Measurements from ENCODE around the gene SNX27.
"Not testable (repeated sequence)": the region's sequence is repeated elsewhere in the genome, so short reads cannot be mapped to it uniquely, and the experiment has no call there.

SNX27 gene

GRCh38 chr1:151618996-151619395, 7.1 kb downstream of the SNX27 start:
- H4K91ac ChIP-seq (ENCODE audit: low read depth, low read length, poor library complexity); H2AFZ ChIP-seq (ENCODE audit: low read length); H2AK5ac ChIP-seq (ENCODE audit: low read depth, low read length); H3K4me1 ChIP-seq (ENCODE audit: control insufficient read depth in 2 of 2, insufficient read depth in 1 of 2, low read depth in 1 of 2, low read length in 2 of 2); H4K8ac ChIP-seq (ENCODE audit: low read depth, low read length); H3K27ac ChIP-seq (replicated peaks; ENCODE audit: low read length); H3K23ac ChIP-seq (ENCODE audit: low read depth, low read length, poor library complexity); H3K4me2 ChIP-seq (ENCODE audit: insufficient read depth, low read length, poor library complexity, severe bottlenecking); H3K14ac ChIP-seq (ENCODE audit: low read length); H3K4me3 ChIP-seq (ENCODE audit: low read length in 2 of 2); H3K9ac ChIP-seq (ENCODE audit: low read depth, low read length, poor library complexity); H2BK12ac ChIP-seq (ENCODE audit: low read length); H2BK120ac ChIP-seq (ENCODE audit: low read depth, low read length); H2BK5ac ChIP-seq (ENCODE audit: low read length); H3K4ac ChIP-seq (ENCODE audit: low read length); H3K18ac ChIP-seq (ENCODE audit: low read length); H2BK15ac ChIP-seq (ENCODE audit: low read length); H3K9me3 ChIP-seq (replicated peaks in 1 of 2; ENCODE audit: control insufficient read depth in 2 of 2, insufficient read depth in 1 of 2, low read depth in 1 of 2, low read length in 2 of 2); H3K27me3 ChIP-seq (ENCODE audit: control insufficient read depth in 3 of 3, insufficient read depth in 3 of 3, low read depth in 1 of 3, low read length in 3 of 3); DNase-seq (ENCODE audit: low spot score); H3K79me1 ChIP-seq (ENCODE audit: low read depth, low read length): not testable (repeated sequence)
- H3K36me3 ChIP-seq (replicated peaks in 1 of 2; ENCODE audit: control insufficient read depth in 2 of 2, insufficient read depth in 2 of 2, low read length in 2 of 2): peaks cover 0 to 29% of the 10 kb centered on the region in 2 donors
- WGBS, 2 donors (ENCODE audit: extremely low coverage in 2 of 2, insufficient read length in 2 of 2, insufficient replicate concordance in 1 of 2): no CpG with 5 or more reads among the region's 6 CpGs

- Histone ChIP-seq H3K18ac (ENCODE audit: low read length) (no peak overlapping the region), H3K4ac (ENCODE audit: low read length) (no peak overlapping the region), H3K36me3 (replicated peaks in 1 of 2; ENCODE audit: control insufficient read depth in 2 of 2, insufficient read depth in 2 of 2, low read length in 2 of 2) (peaks cover 0 to 26% of the 10 kb centered on the region in 2 donors), H2BK12ac (ENCODE audit: low read length) (no peak overlapping the region), H3K4me1 (ENCODE audit: control insufficient read depth in 2 of 2, insufficient read depth in 1 of 2, low read depth in 1 of 2, low read length in 2 of 2) (peaks cover 0 to 2% of the 10 kb centered on the region in 2 donors), H3K27ac (replicated peaks; ENCODE audit: low read length) (no peak overlapping the region), H2AFZ (ENCODE audit: low read length) (no peak overlapping the region), H3K27me3 (ENCODE audit: control insufficient read depth in 3 of 3, insufficient read depth in 3 of 3, low read depth in 1 of 3, low read length in 3 of 3) (no peaks in the 10 kb centered on the region), H3K4me2 (ENCODE audit: insufficient read depth, low read length, poor library complexity, severe bottlenecking) (no peak overlapping the region), H3K23ac (ENCODE audit: low read depth, low read length, poor library complexity) (no peak overlapping the region), H3K4me3 (ENCODE audit: low read length in 2 of 2) (no peak overlapping the region), H4K91ac (ENCODE audit: low read depth, low read length, poor library complexity) (no peak overlapping the region), H3K79me1 (ENCODE audit: low read depth, low read length) (no peaks in the 10 kb centered on the region), H3K9ac (ENCODE audit: low read depth, low read length, poor library complexity) (no peak overlapping the region), H3K14ac (ENCODE audit: low read length) (no peak overlapping the region), H2BK5ac (ENCODE audit: low read length) (no peak overlapping the region), H2BK120ac (ENCODE audit: low read depth, low read length) (no peak overlapping the region), H4K8ac (ENCODE audit: low read depth, low read length) (no peak overlapping the region), H2AK5ac (ENCODE audit: low read depth, low read length) (no peak overlapping the region), H2BK15ac (ENCODE audit: low read length) (no peak overlapping the region), H3K9me3 (replicated peaks in 1 of 2; ENCODE audit: control insufficient read depth in 2 of 2, insufficient read depth in 1 of 2, low read depth in 1 of 2, low read length in 2 of 2) (no peaks in the 10 kb centered on the region)
- no CpG with 5 or more reads among the region's 6 CpGs for WGBS, 2 donors (ENCODE audit: extremely low coverage in 2 of 2, insufficient read length in 2 of 2, insufficient replicate concordance in 1 of 2)
- no peak for DNase-seq (ENCODE audit: low spot score)
Measured at GRCh38 chr1:151619489-151620093, 7.7 kb downstream of the SNX27 start.

GRCh38 chr1:151620286-151620685, 8.4 kb downstream of the SNX27 start:
- Histone ChIP-seq H2BK120ac (ENCODE audit: low read depth, low read length) (no peak overlapping the region), H3K9ac (ENCODE audit: low read depth, low read length, poor library complexity) (no peak overlapping the region), H3K9me3 (replicated peaks in 1 of 2; ENCODE audit: control insufficient read depth in 2 of 2, insufficient read depth in 1 of 2, low read depth in 1 of 2, low read length in 2 of 2) (no peaks in the 10 kb centered on the region), H3K4ac (ENCODE audit: low read length) (no peak overlapping the region), H3K14ac (ENCODE audit: low read length) (no peak overlapping the region), H2BK5ac (ENCODE audit: low read length) (no peak overlapping the region), H3K4me1 (ENCODE audit: control insufficient read depth in 2 of 2, insufficient read depth in 1 of 2, low read depth in 1 of 2, low read length in 2 of 2) (peaks cover 0 to 2% of the 10 kb centered on the region in 2 donors), H3K23ac (ENCODE audit: low read depth, low read length, poor library complexity) (no peak overlapping the region), H3K18ac (ENCODE audit: low read length) (no peak overlapping the region), H3K36me3 (replicated peaks in 1 of 2; ENCODE audit: control insufficient read depth in 2 of 2, insufficient read depth in 2 of 2, low read length in 2 of 2) (peaks cover 0 to 23% of the 10 kb centered on the region in 2 donors), H3K4me2 (ENCODE audit: insufficient read depth, low read length, poor library complexity, severe bottlenecking) (no peak overlapping the region), H4K8ac (ENCODE audit: low read depth, low read length) (no peak overlapping the region), H3K4me3 (ENCODE audit: low read length in 2 of 2) (no peak overlapping the region), H4K91ac (ENCODE audit: low read depth, low read length, poor library complexity) (no peak overlapping the region), H2BK12ac (ENCODE audit: low read length) (no peak overlapping the region), H2AFZ (ENCODE audit: low read length) (no peak overlapping the region), H2BK15ac (ENCODE audit: low read length) (no peak overlapping the region), H2AK5ac (ENCODE audit: low read depth, low read length) (no peak overlapping the region), H3K27me3 (ENCODE audit: control insufficient read depth in 3 of 3, insufficient read depth in 3 of 3, low read depth in 1 of 3, low read length in 3 of 3) (no peaks in the 10 kb centered on the region), H3K27ac (replicated peaks; ENCODE audit: low read length) (no peak overlapping the region), H3K79me1 (ENCODE audit: low read depth, low read length) (no peaks in the 10 kb centered on the region)
- no peak for DNase-seq (ENCODE audit: low spot score)
- no CpG with 5 or more reads among the region's 2 CpGs for WGBS, 2 donors (ENCODE audit: extremely low coverage in 2 of 2, insufficient read length in 2 of 2, insufficient replicate concordance in 1 of 2)

GRCh38 chr1:151621351-151621750, 9.5 kb downstream of the SNX27 start:
- H3K4me3 ChIP-seq (ENCODE audit: low read length in 2 of 2): no peak overlapping the region
- H3K27ac ChIP-seq (replicated peaks; ENCODE audit: low read length): no peak overlapping the region
- H3K27me3 ChIP-seq (ENCODE audit: control insufficient read depth in 3 of 3, insufficient read depth in 3 of 3, low read depth in 1 of 3, low read length in 3 of 3): no peaks in the 10 kb centered on the region
- H4K8ac ChIP-seq (ENCODE audit: low read depth, low read length): no peak overlapping the region
- no peaks in the 10 kb centered on the region for H3K79me1 ChIP-seq (ENCODE audit: low read depth, low read length)
- H3K9ac ChIP-seq (ENCODE audit: low read depth, low read length, poor library complexity): no peak overlapping the region
- H2AK5ac ChIP-seq (ENCODE audit: low read depth, low read length): no peak overlapping the region
- no peak overlapping the region for H3K23ac ChIP-seq (ENCODE audit: low read depth, low read length, poor library complexity)
- H3K36me3 ChIP-seq (replicated peaks in 1 of 2; ENCODE audit: control insufficient read depth in 2 of 2, insufficient read depth in 2 of 2, low read length in 2 of 2): peaks cover 0 to 12% of the 10 kb centered on the region in 2 donors
- H2BK120ac ChIP-seq (ENCODE audit: low read depth, low read length): no peak overlapping the region
- H4K91ac ChIP-seq (ENCODE audit: low read depth, low read length, poor library complexity): no peak overlapping the region
- no peak overlapping the region for H3K14ac ChIP-seq (ENCODE audit: low read length)
- no peak overlapping the region for H3K18ac ChIP-seq (ENCODE audit: low read length)
- no peak overlapping the region for H2BK12ac ChIP-seq (ENCODE audit: low read length)
- H3K4ac ChIP-seq (ENCODE audit: low read length): no peak overlapping the region
- H3K4me2 ChIP-seq (ENCODE audit: insufficient read depth, low read length, poor library complexity, severe bottlenecking): no peak overlapping the region
- no peak overlapping the region for H2AFZ ChIP-seq (ENCODE audit: low read length)
- DNase-seq (ENCODE audit: low spot score): no peak
- H3K9me3 ChIP-seq (replicated peaks in 1 of 2; ENCODE audit: control insufficient read depth in 2 of 2, insufficient read depth in 1 of 2, low read depth in 1 of 2, low read length in 2 of 2): no peaks in the 10 kb centered on the region
- no peak overlapping the region for H2BK5ac ChIP-seq (ENCODE audit: low read length)
- H3K4me1 ChIP-seq (ENCODE audit: control insufficient read depth in 2 of 2, insufficient read depth in 1 of 2, low read depth in 1 of 2, low read length in 2 of 2): peaks cover 0 to 2% of the 10 kb centered on the region in 2 donors
- no CpG with 5 or more reads among the region's 2 CpGs for WGBS, 2 donors (ENCODE audit: extremely low coverage in 2 of 2, insufficient read length in 2 of 2, insufficient replicate concordance in 1 of 2)
- no peak overlapping the region for H2BK15ac ChIP-seq (ENCODE audit: low read length)

Data from neuronal stem cell (in vitro differentiated cells).